GM12878 (cell line): ENCODE measurements around the gene RNF44. TPM values are rescaled to one million over a fixed set of nuclear protein-coding genes. Genes with fewer than 3 reads are reported as not detected.

ENCODE experiments used
- ATAC-seq: fragments of 200-7000 bp; cut with Tn5 transposase; 3 replicates; pipeline ENCODE4 v1.9.1; 2020; ENCODE audit warnings: mild to moderate bottlenecking, moderate library complexity
- BruUV-seq: library from RNA; stranded (reverse); fragments of 400-500 nt; replicated peaks from 2 replicates; lab custom pipeline; 2021; lab: Mats Ljungman, UMichigan
- CTCF ChIA-PET: fragments of 300-600 bp; sonication (Branson Sonifier 250); formaldehyde crosslinking; extraction: SDS; loops from one replicate; lab custom pipeline; 2021; ENCODE audit warnings: inconsistent platforms; lab: Yijun Ruan, JAX
- POLR2A ChIA-PET: fragments of 350-600 bp; formaldehyde crosslinking; extraction: SDS; loops from one replicate; lab custom pipeline; 2021; ENCODE audit warnings: inconsistent platforms; lab: Charles Lee
- RAD21 ChIA-PET: fragments of 300-600 bp; sonication (Branson Sonifier 250); formaldehyde crosslinking; loops from one replicate; lab custom pipeline; 2023; ENCODE audit warnings: antibody characterized with exemption; ENCODE audit not compliant: unreplicated experiment; lab: Charles Lee
- SMC1A ChIA-PET: fragments of 300-600 bp; sonication (Branson Sonifier 250); formaldehyde crosslinking; loops from one replicate; lab custom pipeline; 2023; ENCODE audit not compliant: unreplicated experiment, uncharacterized antibody; lab: Charles Lee
- DNase-seq: peaks from one replicate; pipeline ENCODE4 v3.0.0-alpha.2; 2011; ENCODE audit warnings: low read depth, low spot score
- FAIRE-seq: peaks from 3 replicates; lab custom pipeline; 2011; peaks lifted over from hg19 to GRCh38; lab: Jason Lieb, UNC
- H2AFZ ChIP-seq: 2 replicates; pipeline ENCODE4 v1.6.0; 2011; ENCODE audit warnings: low read depth, low read length, control low read depth; ENCODE audit not compliant: control insufficient read depth
- H3K27ac ChIP-seq: 2 replicates; pipeline ENCODE4 v1.5.1; 2011; ENCODE audit warnings: control low read depth; ENCODE audit not compliant: control insufficient read depth, insufficient read depth
- H3K27me3 ChIP-seq, 2 experiments: replicated peaks in 1 of 2; 2 replicates each; pipeline versions ENCODE4 v1.6.0 to v1.6.1; 2011; ENCODE audit warnings: low read length in 1 of 2; ENCODE audit not compliant: control insufficient read depth in 2 of 2, insufficient read depth in 2 of 2
- H3K36me3 ChIP-seq, 2 experiments: 2 replicates each; pipeline ENCODE4 v1.5.1; 2011; ENCODE audit warnings: low read length in 1 of 2; ENCODE audit not compliant: control insufficient read depth in 2 of 2, insufficient read depth in 2 of 2
- H3K4me1 ChIP-seq: 2 replicates; pipeline ENCODE4 v1.6.1; 2011; ENCODE audit warnings: mild to moderate bottlenecking, low read length, moderate library complexity, mixed read lengths; ENCODE audit not compliant: control insufficient read depth, insufficient read depth
- H3K4me2 ChIP-seq: 2 replicates; pipeline ENCODE4 v1.6.0; 2011; ENCODE audit warnings: control low read depth; ENCODE audit not compliant: control insufficient read depth, insufficient read depth
- H3K4me3 ChIP-seq: fragments of 200-600 bp; sonication (generic); 2 replicates; pipeline ENCODE4 v1.5.1; 2016
- H3K79me2 ChIP-seq: 2 replicates; pipeline ENCODE4 v1.6.0; 2011; ENCODE audit warnings: low read length; ENCODE audit not compliant: control insufficient read depth, insufficient read depth
- H3K9ac ChIP-seq: 2 replicates; pipeline ENCODE4 v1.8.0; 2011; ENCODE audit warnings: low read length, control low read depth, mixed read lengths; ENCODE audit not compliant: control insufficient read depth, insufficient read depth
- H3K9me3 ChIP-seq: replicated peaks from 3 replicates; pipeline ENCODE4 v1.5.1; 2011; ENCODE audit warnings: mild to moderate bottlenecking, low read length; ENCODE audit not compliant: control insufficient read depth, insufficient read depth
- H4K20me1 ChIP-seq: 2 replicates; pipeline ENCODE4 v1.6.0; 2011; ENCODE audit not compliant: control insufficient read depth, insufficient read depth
- CHD4 ChIP-seq: fragments of 200-600 bp; sonication (generic); IDR thresholded peaks from 2 replicates; pipeline ENCODE4 v1.6.1; 2016; ENCODE audit warnings: mild to moderate bottlenecking
- GATAD2B ChIP-seq: fragments of 450-650 bp; conservative IDR thresholded peaks from 2 replicates; pipeline ENCODE4 v1.6.1; 2017; ENCODE audit warnings: low read depth, mild to moderate bottlenecking, moderate library complexity
- HDAC2 ChIP-seq: fragments of 200-600 bp; sonication (generic); IDR thresholded peaks from 2 replicates; pipeline ENCODE4 v1.6.1; 2017
- JUNB ChIP-seq: IDR thresholded peaks from 2 replicates; pipeline ENCODE4 v1.6.1; 2016; ENCODE audit warnings: antibody characterized with exemption, mild to moderate bottlenecking
- SMC3 ChIP-seq: IDR thresholded peaks from 2 replicates; pipeline ENCODE4 v1.6.1; 2011; ENCODE audit warnings: low read length, improper control_type of control experiment, borderline replicate concordance
- SPI1 ChIP-seq: IDR thresholded peaks from 2 replicates; pipeline ENCODE4 v1.6.1; 2011; ENCODE audit warnings: low read depth, mild to moderate bottlenecking, low read length, moderate library complexity, borderline replicate concordance; ENCODE audit not compliant: insufficient read depth
- TAF1 ChIP-seq: IDR thresholded peaks from 2 replicates; pipeline ENCODE4 v1.6.1; 2011; ENCODE audit warnings: mild to moderate bottlenecking, low read depth, low read length, borderline replicate concordance
- ZNF274 ChIP-seq: IDR thresholded peaks from one replicate; pipeline ENCODE4 v1.8.0; 2011; ENCODE audit not compliant: insufficient read length, insufficient read depth
- WGBS: methylation state at CpG from one replicate; pipeline ENCODE4 v1.1.6; 2016; ENCODE audit warnings: low lambda C conversion rate; ENCODE audit not compliant: insufficient replicate concordance, insufficient coverage; ENCODE audit errors: missing lambda C conversion rate; 5-methylcytosine and 5-hydroxymethylcytosine counted together
- in situ Hi-C: fragments of 300-500 bp; cut with MboI; formaldehyde crosslinking; loops from 9 replicates; pipeline ENCODE4 v1.14.3; 2018; ENCODE audit warnings: mixed read lengths
- intact Hi-C: fragments of 100-400 bp; cut with micrococcal nuclease; formaldehyde crosslinking; loops from one replicate; pipeline ENCODE4 v1.14.2; 2022; ENCODE audit not compliant: unreplicated experiment
- polyA plus RNA-seq, 11 experiments: library from polyadenylated mRNA; depleted of rRNA in 4 of 11; unstranded in 6 of 11; stranded (reverse) in 5 of 11; fragments of >200 nt; fragmentation: Nextera tagmentation in 4 of 11; fragmentation: Illumina TruSeq in 1 of 11; extraction: Ambion mirVana in 4 of 11; extraction: Trizol in 1 of 11; gene quantifications; 1 replicate in 1 of 11; 2 replicates in 10 of 11; pipeline versions ENCODE4 v1.2.1 to v1.2.3, GENCODE V29; 2011 to 2016; ENCODE audit warnings: inconsistent platforms in 2 of 11, missing spikeins in 2 of 11, low read depth in 1 of 11
- total RNA-seq, 4 experiments: library from RNA; depleted of rRNA in 3 of 4; stranded (reverse); fragments of >200 nt in 3 of 4; fragmentation: Illumina TruSeq in 1 of 4; extraction: Trizol in 1 of 4; gene quantifications; 2 replicates each; pipeline versions ENCODE4 v1.2.1 to v1.2.3, GENCODE V29; 2013 to 2021
- TF ChIP-seq, protein P1 (sequence below): fragments of 450-650 bp; IDR thresholded peaks from 2 replicates; pipeline ENCODE4 v1.6.1; 2016; ENCODE audit warnings: mild to moderate bottlenecking
- TF ChIP-seq, protein P2 (sequence below): fragments of 450-650 bp; IDR thresholded peaks from 2 replicates; pipeline ENCODE4 v1.6.1; 2017; ENCODE audit warnings: antibody characterized with exemption, mild to moderate bottlenecking, moderate library complexity
- TF ChIP-seq, protein P3 (sequence below): fragments of 450-650 bp; formaldehyde crosslinking; IDR thresholded peaks from 2 replicates; pipeline ENCODE4 v1.4.0; 2022; ENCODE audit warnings: mild to moderate bottlenecking, moderate library complexity
- TF ChIP-seq, protein P4 (sequence below): fragments of 450-650 bp; IDR thresholded peaks from 2 replicates; pipeline ENCODE4 v1.6.1; 2017; ENCODE audit warnings: mild to moderate bottlenecking, low read depth, inconsistent platforms; ENCODE audit not compliant: poor library complexity, severe bottlenecking
- TF ChIP-seq, protein P5 (sequence below): IDR thresholded peaks from 2 replicates; pipeline ENCODE4 v1.6.1; 2011; ENCODE audit warnings: borderline replicate concordance, low read depth, mild to moderate bottlenecking, moderate library complexity, mixed read lengths, low read length; ENCODE audit not compliant: insufficient read depth; ENCODE audit errors: extremely low read length

The RNF44 gene
- total and polyA plus RNA-seq, 10 of the 15 experiments (the other 5 are each of a cell fraction or from before 2014, with no cell fraction given), result 1.7 to 51.9 (median 7.9) TPM

DNA sequence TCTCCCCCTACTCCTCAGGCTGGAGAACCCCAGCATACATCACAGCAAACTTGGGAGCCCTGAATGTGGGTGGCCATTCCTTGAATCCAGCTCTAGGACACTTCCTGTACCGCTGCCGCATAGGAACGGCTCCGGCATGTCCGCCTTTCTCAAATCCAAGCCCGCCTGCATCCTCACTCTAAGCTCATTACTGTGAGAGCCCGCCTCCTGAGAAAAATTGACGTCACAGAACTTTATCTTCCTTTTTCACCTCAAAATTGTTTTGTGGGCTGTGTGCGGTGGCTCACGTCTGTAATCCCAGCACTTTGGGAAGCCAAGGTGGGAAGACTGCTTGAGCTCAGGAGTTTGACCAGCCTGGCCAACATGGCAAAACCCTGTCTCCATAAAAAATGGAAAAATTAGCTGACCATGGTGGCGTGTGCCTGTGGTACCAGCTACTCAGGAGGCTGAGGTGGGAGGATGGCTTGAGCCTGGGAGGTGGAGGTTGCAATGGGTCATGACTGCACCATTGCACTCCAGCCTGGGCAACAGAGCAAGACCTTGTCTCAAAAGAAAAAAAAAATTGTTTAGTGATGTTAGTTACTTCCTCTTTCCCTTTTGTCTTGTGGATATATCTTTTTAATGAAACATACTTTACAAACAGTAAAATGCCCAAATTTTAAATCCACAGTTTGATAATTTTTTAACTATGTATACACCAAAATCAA, 22.8 kb downstream of the RNF44 start:
- intact Hi-C loops (no loop called here), in situ Hi-C loops (no loop called here)
- Histone ChIP-seq H2AFZ (no peak overlapping the region; the same call in 1 of the 2 replicates), H3K4me1 (no peaks in the 10 kb centered on the region), H4K20me1 (no peaks in the 10 kb centered on the region), H3K4me3 (no peak overlapping the region), H3K36me3 (no peaks in the 10 kb centered on the region; a peak in 1 of 4 replicates), H3K4me2 (0 out of 2 replicates have a peak overlapping the region, but pooled peaks have one; percentile 13), H3K9ac (no peak overlapping the region), H3K9me3 (no peaks in the 10 kb centered on the region), H3K79me2 (no peaks in the 10 kb centered on the region), H3K27ac (no peak overlapping the region), H3K27me3 (no peaks in the 10 kb centered on the region)
- SMC1A ChIA-PET, result no interaction called here
- no TSS peak for BruUV-seq
- FAIRE-seq (no peak), DNase-seq (no peak), ATAC-seq (peak; percentile 50)
- CTCF ChIA-PET, result interaction anchor here (0.6 to 0.7 kb wide), 2 partner anchors 67 to 152 kb away, joined by 3 to 4 read pairs; no protein-coding TSS in a partner anchor
- RAD21 ChIA-PET, result no interaction called here
- 86% methylated on average over 11 of the region's 11 CpGs for WGBS
- POLR2A ChIA-PET, result no interaction called here
- TF ChIP-seq TAF1, result no peak
- TF ChIP-seq HDAC2, result no peak
- TF ChIP-seq GATAD2B, result no peak
- TF ChIP-seq SMC3, result no peak
- TF ChIP-seq, protein P1, sequence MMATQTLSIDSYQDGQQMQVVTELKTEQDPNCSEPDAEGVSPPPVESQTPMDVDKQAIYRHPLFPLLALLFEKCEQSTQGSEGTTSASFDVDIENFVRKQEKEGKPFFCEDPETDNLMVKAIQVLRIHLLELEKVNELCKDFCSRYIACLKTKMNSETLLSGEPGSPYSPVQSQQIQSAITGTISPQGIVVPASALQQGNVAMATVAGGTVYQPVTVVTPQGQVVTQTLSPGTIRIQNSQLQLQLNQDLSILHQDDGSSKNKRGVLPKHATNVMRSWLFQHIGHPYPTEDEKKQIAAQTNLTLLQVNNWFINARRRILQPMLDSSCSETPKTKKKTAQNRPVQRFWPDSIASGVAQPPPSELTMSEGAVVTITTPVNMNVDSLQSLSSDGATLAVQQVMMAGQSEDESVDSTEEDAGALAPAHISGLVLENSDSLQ, result no peak
- TF ChIP-seq, protein P2, sequence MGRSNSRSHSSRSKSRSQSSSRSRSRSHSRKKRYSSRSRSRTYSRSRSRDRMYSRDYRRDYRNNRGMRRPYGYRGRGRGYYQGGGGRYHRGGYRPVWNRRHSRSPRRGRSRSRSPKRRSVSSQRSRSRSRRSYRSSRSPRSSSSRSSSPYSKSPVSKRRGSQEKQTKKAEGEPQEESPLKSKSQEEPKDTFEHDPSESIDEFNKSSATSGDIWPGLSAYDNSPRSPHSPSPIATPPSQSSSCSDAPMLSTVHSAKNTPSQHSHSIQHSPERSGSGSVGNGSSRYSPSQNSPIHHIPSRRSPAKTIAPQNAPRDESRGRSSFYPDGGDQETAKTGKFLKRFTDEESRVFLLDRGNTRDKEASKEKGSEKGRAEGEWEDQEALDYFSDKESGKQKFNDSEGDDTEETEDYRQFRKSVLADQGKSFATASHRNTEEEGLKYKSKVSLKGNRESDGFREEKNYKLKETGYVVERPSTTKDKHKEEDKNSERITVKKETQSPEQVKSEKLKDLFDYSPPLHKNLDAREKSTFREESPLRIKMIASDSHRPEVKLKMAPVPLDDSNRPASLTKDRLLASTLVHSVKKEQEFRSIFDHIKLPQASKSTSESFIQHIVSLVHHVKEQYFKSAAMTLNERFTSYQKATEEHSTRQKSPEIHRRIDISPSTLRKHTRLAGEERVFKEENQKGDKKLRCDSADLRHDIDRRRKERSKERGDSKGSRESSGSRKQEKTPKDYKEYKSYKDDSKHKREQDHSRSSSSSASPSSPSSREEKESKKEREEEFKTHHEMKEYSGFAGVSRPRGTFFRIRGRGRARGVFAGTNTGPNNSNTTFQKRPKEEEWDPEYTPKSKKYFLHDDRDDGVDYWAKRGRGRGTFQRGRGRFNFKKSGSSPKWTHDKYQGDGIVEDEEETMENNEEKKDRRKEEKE, result no peak
- no peak for TF ChIP-seq ZNF274
- no peak for TF ChIP-seq CHD4
- TF ChIP-seq SPI1, result no peak
- TF ChIP-seq, protein P3, sequence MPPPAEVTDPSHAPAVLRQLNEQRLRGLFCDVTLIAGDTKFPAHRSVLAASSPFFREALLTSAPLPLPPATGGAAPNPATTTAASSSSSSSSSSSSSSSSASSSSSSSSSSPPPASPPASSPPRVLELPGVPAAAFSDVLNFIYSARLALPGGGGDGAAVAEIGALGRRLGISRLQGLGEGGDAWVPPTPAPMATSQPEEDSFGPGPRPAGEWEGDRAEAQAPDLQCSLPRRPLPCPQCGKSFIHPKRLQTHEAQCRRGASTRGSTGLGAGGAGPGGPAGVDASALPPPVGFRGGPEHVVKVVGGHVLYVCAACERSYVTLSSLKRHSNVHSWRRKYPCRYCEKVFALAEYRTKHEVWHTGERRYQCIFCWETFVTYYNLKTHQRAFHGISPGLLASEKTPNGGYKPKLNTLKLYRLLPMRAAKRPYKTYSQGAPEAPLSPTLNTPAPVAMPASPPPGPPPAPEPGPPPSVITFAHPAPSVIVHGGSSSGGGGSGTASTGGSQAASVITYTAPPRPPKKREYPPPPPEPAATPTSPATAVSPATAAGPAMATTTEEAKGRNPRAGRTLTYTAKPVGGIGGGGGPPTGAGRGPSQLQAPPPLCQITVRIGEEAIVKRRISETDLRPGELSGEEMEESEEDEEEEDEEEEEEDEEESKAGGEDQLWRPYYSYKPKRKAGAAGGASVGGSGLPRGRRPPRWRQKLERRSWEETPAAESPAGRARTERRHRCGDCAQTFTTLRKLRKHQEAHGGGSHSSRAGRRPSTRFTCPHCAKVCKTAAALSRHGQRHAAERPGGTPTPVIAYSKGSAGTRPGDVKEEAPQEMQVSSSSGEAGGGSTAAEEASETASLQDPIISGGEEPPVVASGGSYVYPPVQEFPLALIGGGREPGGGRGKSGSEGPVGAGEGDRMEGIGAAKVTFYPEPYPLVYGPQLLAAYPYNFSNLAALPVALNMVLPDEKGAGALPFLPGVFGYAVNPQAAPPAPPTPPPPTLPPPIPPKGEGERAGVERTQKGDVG, result no peak
- TF ChIP-seq, protein P4, sequence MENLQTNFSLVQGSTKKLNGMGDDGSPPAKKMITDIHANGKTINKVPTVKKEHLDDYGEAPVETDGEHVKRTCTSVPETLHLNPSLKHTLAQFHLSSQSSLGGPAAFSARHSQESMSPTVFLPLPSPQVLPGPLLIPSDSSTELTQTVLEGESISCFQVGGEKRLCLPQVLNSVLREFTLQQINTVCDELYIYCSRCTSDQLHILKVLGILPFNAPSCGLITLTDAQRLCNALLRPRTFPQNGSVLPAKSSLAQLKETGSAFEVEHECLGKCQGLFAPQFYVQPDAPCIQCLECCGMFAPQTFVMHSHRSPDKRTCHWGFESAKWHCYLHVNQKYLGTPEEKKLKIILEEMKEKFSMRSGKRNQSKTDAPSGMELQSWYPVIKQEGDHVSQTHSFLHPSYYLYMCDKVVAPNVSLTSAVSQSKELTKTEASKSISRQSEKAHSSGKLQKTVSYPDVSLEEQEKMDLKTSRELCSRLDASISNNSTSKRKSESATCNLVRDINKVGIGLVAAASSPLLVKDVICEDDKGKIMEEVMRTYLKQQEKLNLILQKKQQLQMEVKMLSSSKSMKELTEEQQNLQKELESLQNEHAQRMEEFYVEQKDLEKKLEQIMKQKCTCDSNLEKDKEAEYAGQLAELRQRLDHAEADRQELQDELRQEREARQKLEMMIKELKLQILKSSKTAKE, result no peak
- no peak for TF ChIP-seq JUNB
- TF ChIP-seq, protein P5, sequence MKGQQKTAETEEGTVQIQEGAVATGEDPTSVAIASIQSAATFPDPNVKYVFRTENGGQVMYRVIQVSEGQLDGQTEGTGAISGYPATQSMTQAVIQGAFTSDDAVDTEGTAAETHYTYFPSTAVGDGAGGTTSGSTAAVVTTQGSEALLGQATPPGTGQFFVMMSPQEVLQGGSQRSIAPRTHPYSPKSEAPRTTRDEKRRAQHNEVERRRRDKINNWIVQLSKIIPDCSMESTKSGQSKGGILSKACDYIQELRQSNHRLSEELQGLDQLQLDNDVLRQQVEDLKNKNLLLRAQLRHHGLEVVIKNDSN, result no peak
